ENCODE data around the gene ITGA3. TPM values are rescaled to one million over a fixed set of nuclear protein-coding genes. Genes with fewer than 3 reads are reported as not detected.
A peak's percentile ranks its signal among the peaks of the same experiment; 100 is the strongest.

The ITGA3 gene
- total RNA-seq, 1 experiment from 2014 or later: 392 TPM

DNA sequence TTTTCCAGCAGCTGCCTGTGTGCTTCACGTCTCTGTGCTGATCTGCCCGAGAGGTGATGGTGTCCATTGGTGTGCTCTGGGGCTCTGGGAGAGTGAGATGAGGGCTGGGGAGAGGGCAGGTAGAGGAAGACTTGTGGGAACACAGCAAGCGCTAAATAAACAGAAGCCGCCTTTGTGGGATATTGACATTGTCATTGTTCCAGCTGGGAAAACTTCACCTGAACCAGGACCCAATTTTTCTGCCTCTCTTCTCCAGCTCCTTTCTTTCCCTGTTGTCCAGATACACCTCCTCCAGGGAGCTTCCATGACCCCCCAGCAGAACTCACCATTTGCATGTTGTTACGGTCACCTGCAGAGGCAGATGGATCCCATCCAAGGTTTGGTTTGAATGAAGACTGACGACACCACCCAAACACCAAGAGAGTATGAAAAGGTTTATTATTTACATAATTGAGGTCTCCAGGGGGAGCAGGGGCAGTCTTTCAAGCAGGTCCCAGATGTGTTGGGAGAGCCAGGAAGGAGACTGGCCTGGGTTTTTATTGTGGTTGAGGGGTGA, 3.6 kb upstream of the ITGA3 start:
- DNase-seq (ENCODE audit: low read depth, low spot score) (no peak), ATAC-seq (no peak)
- TF ChIP-seq MAX (IDR thresholded peaks at IDR 0.05): no peak
- TF ChIP-seq SIN3A (IDR thresholded peaks at IDR 0.05; ENCODE audit: low read depth): no peak
- no peak for TF ChIP-seq SRF (IDR thresholded peaks at IDR 0.05; ENCODE audit: low read depth)
- no peak for TF ChIP-seq RAD21 (IDR thresholded peaks at IDR 0.05; ENCODE audit: low read depth)
- TF ChIP-seq ELF1 (IDR thresholded peaks at IDR 0.05; ENCODE audit: borderline replicate concordance, low read depth): no peak
- no peak for TF ChIP-seq FOSL1 (IDR thresholded peaks at IDR 0.05; ENCODE audit: low read depth)
- no peak for TF ChIP-seq POLR2A (IDR thresholded peaks at IDR 0.05; ENCODE audit: borderline replicate concordance, extremely low read depth, insufficient read depth, insufficient read length)
- TF ChIP-seq EGR1 (IDR thresholded peaks at IDR 0.05; ENCODE audit: low read depth): no peak
- TF ChIP-seq, protein P1, sequence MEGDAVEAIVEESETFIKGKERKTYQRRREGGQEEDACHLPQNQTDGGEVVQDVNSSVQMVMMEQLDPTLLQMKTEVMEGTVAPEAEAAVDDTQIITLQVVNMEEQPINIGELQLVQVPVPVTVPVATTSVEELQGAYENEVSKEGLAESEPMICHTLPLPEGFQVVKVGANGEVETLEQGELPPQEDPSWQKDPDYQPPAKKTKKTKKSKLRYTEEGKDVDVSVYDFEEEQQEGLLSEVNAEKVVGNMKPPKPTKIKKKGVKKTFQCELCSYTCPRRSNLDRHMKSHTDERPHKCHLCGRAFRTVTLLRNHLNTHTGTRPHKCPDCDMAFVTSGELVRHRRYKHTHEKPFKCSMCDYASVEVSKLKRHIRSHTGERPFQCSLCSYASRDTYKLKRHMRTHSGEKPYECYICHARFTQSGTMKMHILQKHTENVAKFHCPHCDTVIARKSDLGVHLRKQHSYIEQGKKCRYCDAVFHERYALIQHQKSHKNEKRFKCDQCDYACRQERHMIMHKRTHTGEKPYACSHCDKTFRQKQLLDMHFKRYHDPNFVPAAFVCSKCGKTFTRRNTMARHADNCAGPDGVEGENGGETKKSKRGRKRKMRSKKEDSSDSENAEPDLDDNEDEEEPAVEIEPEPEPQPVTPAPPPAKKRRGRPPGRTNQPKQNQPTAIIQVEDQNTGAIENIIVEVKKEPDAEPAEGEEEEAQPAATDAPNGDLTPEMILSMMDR (IDR thresholded peaks at IDR 0.05 in 2 of 3, conservative IDR thresholded peaks at IDR 0.05 in 1 of 3; ENCODE audit: borderline replicate concordance in 1 of 3, insufficient read depth in 1 of 3, low read depth in 2 of 3, low read length in 2 of 3): no peak
- TF ChIP-seq, protein P2, sequence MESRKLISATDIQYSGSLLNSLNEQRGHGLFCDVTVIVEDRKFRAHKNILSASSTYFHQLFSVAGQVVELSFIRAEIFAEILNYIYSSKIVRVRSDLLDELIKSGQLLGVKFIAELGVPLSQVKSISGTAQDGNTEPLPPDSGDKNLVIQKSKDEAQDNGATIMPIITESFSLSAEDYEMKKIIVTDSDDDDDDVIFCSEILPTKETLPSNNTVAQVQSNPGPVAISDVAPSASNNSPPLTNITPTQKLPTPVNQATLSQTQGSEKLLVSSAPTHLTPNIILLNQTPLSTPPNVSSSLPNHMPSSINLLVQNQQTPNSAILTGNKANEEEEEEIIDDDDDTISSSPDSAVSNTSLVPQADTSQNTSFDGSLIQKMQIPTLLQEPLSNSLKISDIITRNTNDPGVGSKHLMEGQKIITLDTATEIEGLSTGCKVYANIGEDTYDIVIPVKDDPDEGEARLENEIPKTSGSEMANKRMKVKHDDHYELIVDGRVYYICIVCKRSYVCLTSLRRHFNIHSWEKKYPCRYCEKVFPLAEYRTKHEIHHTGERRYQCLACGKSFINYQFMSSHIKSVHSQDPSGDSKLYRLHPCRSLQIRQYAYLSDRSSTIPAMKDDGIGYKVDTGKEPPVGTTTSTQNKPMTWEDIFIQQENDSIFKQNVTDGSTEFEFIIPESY (IDR thresholded peaks at IDR 0.05; ENCODE audit: extremely low read depth, insufficient replicate concordance, low read length): no peak
- no peak for TF ChIP-seq JUND (IDR thresholded peaks at IDR 0.05)
- TF ChIP-seq YY1 (IDR thresholded peaks at IDR 0.05; ENCODE audit: extremely low read depth, insufficient replicate concordance, low read depth, low read length): no peak
- no peak for TF ChIP-seq SP1 (IDR thresholded peaks at IDR 0.05; ENCODE audit: low read depth)
- no peak for TF ChIP-seq EZH2 (IDR thresholded peaks at IDR 0.05)
- no peak for TF ChIP-seq TCF7L2 (IDR thresholded peaks at IDR 0.05; ENCODE audit: borderline replicate concordance, extremely low read depth, insufficient read depth, insufficient read length)
- TF ChIP-seq POLR2AphosphoS5 (IDR thresholded peaks at IDR 0.05; ENCODE audit: low read depth, low read length): no peak
- ChIA-PET RAD21 (ENCODE audit: low non-redundant PET in 1 of 2, low total read pairs in 2 of 2, uncharacterized antibody in 2 of 2, unreplicated experiment in 2 of 2) (no interaction called here), POLR2A (interaction anchor here (0.8 to 6.8 kb wide), 6 partner anchors 9 to 35 kb away, joined by 3 to 99 read pairs (median 4); no protein-coding TSS in a partner anchor), CTCF (interaction anchor here (1.1 to 2.5 kb wide), 5 partner anchors 12 to 35 kb away, joined by 3 to 7 read pairs (median 3); no protein-coding TSS in a partner anchor)
- Histone ChIP-seq H3K4me1 (ENCODE audit: control insufficient read depth in 1 of 2, insufficient read depth in 2 of 2, low read length in 2 of 2) (peaks cover 76 to 86% of the 10 kb centered on the region in 2 experiments), H2AFZ (ENCODE audit: low read depth, low read length, poor library complexity, severe bottlenecking) (no peak overlapping the region), H3K27me3 (ENCODE audit: insufficient read depth, low read length) (no peaks in the 10 kb centered on the region), H3K9me3 (ENCODE audit: control insufficient read depth in 1 of 2, insufficient read depth in 1 of 2, low read depth in 1 of 2, low read length in 2 of 2) (no peaks in the 10 kb centered on the region), H3K4me2 (ENCODE audit: low read length) (peak overlapping the region; percentile 87), H3K36me3 (ENCODE audit: control insufficient read depth in 1 of 2, insufficient read depth in 2 of 2, low read length in 2 of 2) (no peaks in the 10 kb centered on the region; a peak in 1 of 4 replicates), H4K20me1 (ENCODE audit: insufficient read depth) (no peaks in the 10 kb centered on the region), H3K9ac (ENCODE audit: low read length) (peak overlapping the region; percentile 82), H3K9me2 (ENCODE audit: insufficient read depth) (no peaks in the 10 kb centered on the region), H3K27ac (ENCODE audit: low read depth, low read length) (peak overlapping the region; percentile 93), H3K79me2 (ENCODE audit: insufficient read depth, low read length) (peaks cover 15% of the 10 kb centered on the region), H3K4me3 (replicated peaks in 1 of 2; ENCODE audit: low read depth in 1 of 2, low read length in 2 of 2) (no peak overlapping the region; a peak in 1 of 4 replicates)
- BruUV-seq (replicated peaks): no TSS peak
- intact Hi-C loops (cut with micrococcal nuclease): no loop called here
